Mesendoderm (in vitro differentiated cells): Measurements from ENCODE around the gene LRRC28.
A peak's percentile ranks its signal among the peaks of the same experiment; 100 is the strongest.

Experiments used
- DNase-seq: peaks from one replicate; pipeline ENCODE4 v3.0.0; 2013
- H2AK5ac ChIP-seq: 2 replicates; pipeline ENCODE4 v1.6.1; 2013; ENCODE audit warnings: low read length, inconsistent platforms
- H2BK120ac ChIP-seq: 2 replicates; pipeline ENCODE4 v1.6.1; 2013; ENCODE audit warnings: low read depth, mild to moderate bottlenecking, low read length, moderate library complexity, mixed read lengths
- H2BK15ac ChIP-seq: replicated peaks from 2 replicates; pipeline ENCODE4 v1.6.1; 2013; ENCODE audit warnings: low read depth, mild to moderate bottlenecking, moderate library complexity
- H2BK5ac ChIP-seq: 2 replicates; pipeline ENCODE4 v1.6.1; 2013; ENCODE audit warnings: low read length, inconsistent platforms
- H3K18ac ChIP-seq: 2 replicates; pipeline ENCODE4 v1.6.1; 2013; ENCODE audit warnings: mild to moderate bottlenecking, low read length, mixed read lengths
- H3K23ac ChIP-seq: one replicate; pipeline ENCODE4 v1.6.1; 2013; ENCODE audit warnings: low read length
- H3K27ac ChIP-seq: 2 replicates; pipeline ENCODE4 v1.5.1; 2013; ENCODE audit warnings: low read depth, mild to moderate bottlenecking, inconsistent platforms, low read length, moderate library complexity
- H3K27me3 ChIP-seq: 2 replicates; pipeline ENCODE4 v1.6.1; 2013; ENCODE audit warnings: low read length, control low read depth, mild to moderate bottlenecking, inconsistent platforms; ENCODE audit not compliant: insufficient read depth, poor library complexity
- H3K36me3 ChIP-seq: 2 replicates; pipeline ENCODE4 v1.6.1; 2013; ENCODE audit warnings: low read length, inconsistent platforms; ENCODE audit not compliant: control insufficient read depth, insufficient read depth
- H3K4ac ChIP-seq: one replicate; pipeline ENCODE4 v1.6.1; 2013; ENCODE audit warnings: low read depth, mild to moderate bottlenecking, low read length, moderate library complexity
- H3K4me1 ChIP-seq: 2 replicates; pipeline ENCODE4 v1.6.1; 2013; ENCODE audit warnings: low read depth, low read length, inconsistent platforms; ENCODE audit not compliant: control insufficient read depth
- H3K4me2 ChIP-seq: 2 replicates; pipeline ENCODE4 v1.6.1; 2013; ENCODE audit warnings: low read length
- H3K4me3 ChIP-seq: 2 replicates; pipeline ENCODE4 v1.5.1; 2013; ENCODE audit warnings: mild to moderate bottlenecking, low read length
- H3K56ac ChIP-seq: one replicate; pipeline ENCODE4 v1.6.1; 2013; ENCODE audit warnings: low read length
- H3K79me1 ChIP-seq: 2 replicates; pipeline ENCODE4 v1.6.1; 2013; ENCODE audit warnings: low read length, inconsistent platforms
- H3K79me2 ChIP-seq: 2 replicates; pipeline ENCODE4 v1.6.1; 2013; ENCODE audit warnings: mild to moderate bottlenecking, low read length; ENCODE audit not compliant: control insufficient read depth, insufficient read depth
- H3K9ac ChIP-seq: 2 replicates; pipeline ENCODE4 v1.6.1; 2013; ENCODE audit warnings: low read length, inconsistent platforms
- H4K5ac ChIP-seq: one replicate; pipeline ENCODE4 v1.6.1; 2013; ENCODE audit warnings: low read length
- H4K8ac ChIP-seq: one replicate; pipeline ENCODE4 v1.6.1; 2013; ENCODE audit warnings: low read depth, mild to moderate bottlenecking, control low read depth, low read length, moderate library complexity
- WGBS: extraction: QIAGEN DNeasy Blood & Tissue Kit; methylation state at CpG from one replicate; pipeline ENCODE4 v1.1.7; 2013; ENCODE audit warnings: low lambda C conversion rate, missing lambda C conversion rate; ENCODE audit not compliant: insufficient coverage; ENCODE audit errors: extremely low coverage; 5-methylcytosine and 5-hydroxymethylcytosine counted together

The LRRC28 gene

GRCh38 chr15:99421758-99422157, 170.5 kb downstream of the LRRC28 start:
- H2AK5ac ChIP-seq: no peak overlapping the region
- H3K79me2 ChIP-seq: no peaks in the 10 kb centered on the region
- H3K79me1 ChIP-seq: no peaks in the 10 kb centered on the region
- H3K27ac ChIP-seq: no peak overlapping the region
- H3K4me3 ChIP-seq: no peak overlapping the region
- no peak overlapping the region for H3K56ac ChIP-seq
- no peak overlapping the region for H2BK120ac ChIP-seq
- H3K4me2 ChIP-seq: no peak overlapping the region
- H4K8ac ChIP-seq: no peak overlapping the region
- no peaks in the 10 kb centered on the region for H3K4me1 ChIP-seq
- no peak overlapping the region for H3K4ac ChIP-seq
- H3K23ac ChIP-seq: no peak overlapping the region
- no peak overlapping the region for H2BK5ac ChIP-seq
- no peak for DNase-seq
- H3K9ac ChIP-seq: no peak overlapping the region
- no CpG with 5 or more reads among the region's 1 CpG for WGBS
- H4K5ac ChIP-seq: no peak overlapping the region
- no peaks in the 10 kb centered on the region for H3K36me3 ChIP-seq
- no peak overlapping the region for H3K18ac ChIP-seq
- H2BK15ac ChIP-seq: no peak overlapping the region
- no peaks in the 10 kb centered on the region for H3K27me3 ChIP-seq

GRCh38 chr15:99423186-99424130, 172.2 kb downstream of the LRRC28 start:
- Histone ChIP-seq H3K27me3 (no peaks in the 10 kb centered on the region), H4K8ac (no peak overlapping the region)
- no CpG with 5 or more reads among the region's 16 CpGs for WGBS

GRCh38 chr15:99424131-99424571, 172.9 kb downstream of the LRRC28 start:
- Histone ChIP-seq H3K79me1 (no peaks in the 10 kb centered on the region), H3K4me1 (no peaks in the 10 kb centered on the region), H3K4me2 (no peak overlapping the region), H3K18ac (no peak overlapping the region), H3K4ac (no peak overlapping the region), H2AK5ac (no peak overlapping the region), H3K27ac (no peak overlapping the region), H2BK5ac (no peak overlapping the region), H3K56ac (no peak overlapping the region), H3K9ac (no peak overlapping the region), H2BK120ac (no peak overlapping the region), H3K27me3 (no peaks in the 10 kb centered on the region), H3K79me2 (no peaks in the 10 kb centered on the region), H3K36me3 (no peaks in the 10 kb centered on the region), H3K4me3 (no peak overlapping the region), H4K5ac (no peak overlapping the region), H2BK15ac (no peak overlapping the region), H4K8ac (no peak overlapping the region), H3K23ac (no peak overlapping the region)
- DNase-seq: no peak
- WGBS: no CpG with 5 or more reads among the region's 10 CpGs

More at GRCh38 chr15:99423186-99424130, 172.2 kb downstream of the LRRC28 start:
- no peak overlapping the region for H3K56ac ChIP-seq
- no peak overlapping the region for H3K4ac ChIP-seq
- no peak overlapping the region for H3K9ac ChIP-seq
- no peak overlapping the region for H2BK15ac ChIP-seq
- H3K4me2 ChIP-seq: no peak overlapping the region
- H3K79me2 ChIP-seq: no peaks in the 10 kb centered on the region
- no peaks in the 10 kb centered on the region for H3K79me1 ChIP-seq
- no peak for DNase-seq
- no peak overlapping the region for H3K27ac ChIP-seq
- no peaks in the 10 kb centered on the region for H3K36me3 ChIP-seq
- no peak overlapping the region for H2BK120ac ChIP-seq
- H4K5ac ChIP-seq: no peak overlapping the region
- no peaks in the 10 kb centered on the region for H3K4me1 ChIP-seq
- H3K18ac ChIP-seq: no peak overlapping the region
- no peak overlapping the region for H3K23ac ChIP-seq
- H2AK5ac ChIP-seq: no peak overlapping the region
- H3K4me3 ChIP-seq: no peak overlapping the region
- no peak overlapping the region for H2BK5ac ChIP-seq

- H3K27ac ChIP-seq: no peak overlapping the region
- peak; percentile 53 for DNase-seq
- H3K36me3 ChIP-seq: no peaks in the 10 kb centered on the region
- H2BK120ac ChIP-seq: no peak overlapping the region
- no peak overlapping the region for H3K4ac ChIP-seq
- no peak overlapping the region for H2BK15ac ChIP-seq
- no peak overlapping the region for H3K4me3 ChIP-seq
- no peaks in the 10 kb centered on the region for H3K79me2 ChIP-seq
- no peaks in the 10 kb centered on the region for H3K4me1 ChIP-seq
- no peaks in the 10 kb centered on the region for H3K27me3 ChIP-seq
- no CpG with 5 or more reads among the region's 16 CpGs for WGBS
- no peak overlapping the region for H3K4me2 ChIP-seq
- H3K9ac ChIP-seq: no peak overlapping the region
- no peak overlapping the region for H4K5ac ChIP-seq
- H4K8ac ChIP-seq: no peak overlapping the region
- H3K79me1 ChIP-seq: no peaks in the 10 kb centered on the region
- no peak overlapping the region for H2BK5ac ChIP-seq
- H3K18ac ChIP-seq: no peak overlapping the region
- H2AK5ac ChIP-seq: no peak overlapping the region
- H3K23ac ChIP-seq: no peak overlapping the region
- no peak overlapping the region for H3K56ac ChIP-seq
Observed at GRCh38 chr15:99424978-99425656, 173.8 kb downstream of the LRRC28 start.

- Histone ChIP-seq H2BK5ac (no peak overlapping the region), H2AK5ac (no peak overlapping the region), H3K4me1 (no peaks in the 10 kb centered on the region), H3K9ac (no peak overlapping the region), H3K27ac (no peak overlapping the region), H2BK15ac (no peak overlapping the region), H3K4me2 (no peak overlapping the region), H4K5ac (no peak overlapping the region), H3K27me3 (no peaks in the 10 kb centered on the region), H3K56ac (no peak overlapping the region), H3K4ac (no peak overlapping the region), H3K79me2 (no peaks in the 10 kb centered on the region), H2BK120ac (no peak overlapping the region), H3K23ac (no peak overlapping the region), H3K18ac (no peak overlapping the region), H3K4me3 (no peak overlapping the region), H3K36me3 (no peaks in the 10 kb centered on the region), H4K8ac (no peak overlapping the region), H3K79me1 (no peaks in the 10 kb centered on the region)
- DNase-seq: peak; percentile 37
- no CpG with 5 or more reads among the region's 19 CpGs for WGBS
Observed at GRCh38 chr15:99425657-99426301, 174.5 kb downstream of the LRRC28 start.
